ENCODE results near the gene FEM1C. TPM values are rescaled to one million over a fixed set of nuclear protein-coding genes. Genes with fewer than 3 reads are reported as not detected.

FEM1C gene
- total RNA-seq, 1 donor from 2014 or later = 11.1 TPM

DNA sequence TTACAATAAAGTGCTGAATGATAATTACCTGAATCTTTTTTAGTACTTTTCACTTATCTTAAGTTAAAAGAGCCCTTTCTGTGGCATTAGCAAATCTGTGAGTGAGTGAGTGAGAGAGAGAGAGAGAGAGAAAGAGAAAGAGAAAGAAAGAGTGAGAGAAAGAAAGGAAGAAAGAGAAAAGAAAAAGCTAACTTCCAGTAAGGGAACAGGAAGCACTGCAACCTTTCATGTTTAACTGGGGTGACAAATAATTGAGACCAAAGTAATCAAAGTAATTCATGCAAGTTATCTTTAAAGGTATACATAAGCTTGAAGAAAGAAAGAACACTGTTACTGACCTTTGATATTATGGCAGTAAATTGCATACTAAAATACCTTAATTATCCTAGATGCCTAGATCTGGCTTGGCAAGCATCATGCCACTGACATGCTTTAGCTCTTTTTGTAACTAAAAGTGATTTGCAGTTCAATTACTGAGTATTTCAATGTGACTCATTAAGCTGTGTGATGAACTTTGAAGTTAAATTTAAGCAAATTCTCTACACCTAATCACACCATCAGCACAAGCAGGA lies 21.7 kb downstream of the FEM1C start:
- peaks cover 0 to 7% of the 10 kb centered on the region in 2 donors for H3K4me1 ChIP-seq
- TF ChIP-seq, protein P1, sequence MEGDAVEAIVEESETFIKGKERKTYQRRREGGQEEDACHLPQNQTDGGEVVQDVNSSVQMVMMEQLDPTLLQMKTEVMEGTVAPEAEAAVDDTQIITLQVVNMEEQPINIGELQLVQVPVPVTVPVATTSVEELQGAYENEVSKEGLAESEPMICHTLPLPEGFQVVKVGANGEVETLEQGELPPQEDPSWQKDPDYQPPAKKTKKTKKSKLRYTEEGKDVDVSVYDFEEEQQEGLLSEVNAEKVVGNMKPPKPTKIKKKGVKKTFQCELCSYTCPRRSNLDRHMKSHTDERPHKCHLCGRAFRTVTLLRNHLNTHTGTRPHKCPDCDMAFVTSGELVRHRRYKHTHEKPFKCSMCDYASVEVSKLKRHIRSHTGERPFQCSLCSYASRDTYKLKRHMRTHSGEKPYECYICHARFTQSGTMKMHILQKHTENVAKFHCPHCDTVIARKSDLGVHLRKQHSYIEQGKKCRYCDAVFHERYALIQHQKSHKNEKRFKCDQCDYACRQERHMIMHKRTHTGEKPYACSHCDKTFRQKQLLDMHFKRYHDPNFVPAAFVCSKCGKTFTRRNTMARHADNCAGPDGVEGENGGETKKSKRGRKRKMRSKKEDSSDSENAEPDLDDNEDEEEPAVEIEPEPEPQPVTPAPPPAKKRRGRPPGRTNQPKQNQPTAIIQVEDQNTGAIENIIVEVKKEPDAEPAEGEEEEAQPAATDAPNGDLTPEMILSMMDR (IDR thresholded peaks at IDR 0.05) = no peak

DNA sequence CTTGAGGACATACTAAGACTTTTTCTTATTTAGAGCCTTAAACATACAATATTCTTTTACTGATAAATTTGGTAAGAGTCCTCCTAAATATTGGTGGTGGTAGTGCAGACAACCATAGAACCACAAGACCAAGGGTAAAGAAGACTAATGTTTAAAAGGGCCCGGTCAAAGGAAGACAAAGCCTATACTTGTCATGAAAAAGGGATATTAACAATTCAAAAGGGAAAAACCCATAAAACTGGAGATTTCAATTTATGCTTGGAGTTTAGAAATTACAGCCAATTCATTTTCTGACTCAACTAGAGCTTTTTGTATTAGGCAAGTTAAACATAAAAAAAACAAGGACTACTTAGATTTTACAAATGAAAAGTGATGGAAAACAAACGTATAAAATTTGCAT lies 24.4 kb downstream of the FEM1C start:
- H3K36me3 ChIP-seq = peaks cover 10 to 27% of the 10 kb centered on the region in 2 donors
- intact Hi-C loops (cut with DNase I) = no loop called here
- H3K27ac ChIP-seq = no peak overlapping the region
- H3K4me1 ChIP-seq = no peaks in the 10 kb centered on the region
- H3K4me3 ChIP-seq = no peak overlapping the region
- H3K27me3 ChIP-seq = no peaks in the 10 kb centered on the region
- no peak for DNase-seq (ENCODE audit: low spot score in 2 of 2)
- no peaks in the 10 kb centered on the region for H3K9me3 ChIP-seq
- TF ChIP-seq, protein P1 (IDR thresholded peaks at IDR 0.05) = no peak

More for the DNA sequence above, 21.7 kb downstream of the FEM1C start:
- Histone ChIP-seq H3K27me3 (no peaks in the 10 kb centered on the region), H3K4me3 (no peak overlapping the region), H3K36me3 (peaks cover 10 to 29% of the 10 kb centered on the region in 2 donors), H3K27ac (no peak overlapping the region), H3K9me3 (no peaks in the 10 kb centered on the region)
- no peak for DNase-seq (ENCODE audit: low spot score in 2 of 2)
- intact Hi-C loops (cut with DNase I) = no loop called here

DNA sequence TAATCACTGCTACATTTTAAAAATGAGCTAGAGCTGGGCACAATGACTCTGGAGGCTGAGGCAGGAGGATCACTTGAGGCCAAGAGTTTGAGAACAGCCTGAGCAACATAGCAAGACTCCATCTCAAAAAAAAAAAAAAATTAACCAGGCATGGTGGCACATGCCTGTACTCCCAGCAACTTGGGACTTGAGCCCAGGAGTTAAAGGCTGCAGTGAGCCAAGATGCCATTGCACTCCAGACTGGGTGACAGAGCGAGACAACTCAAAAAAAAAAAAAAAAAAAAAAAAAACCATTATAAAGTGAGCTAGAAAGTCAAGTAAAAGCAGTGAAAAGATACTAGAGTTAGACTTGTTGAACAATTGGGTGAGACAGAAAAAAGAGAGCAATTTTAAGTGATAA lies 28.2 kb downstream of the FEM1C start:
- intact Hi-C loops (cut with DNase I) = no loop called here
- TF ChIP-seq, protein P1 (IDR thresholded peaks at IDR 0.05) = no peak

DNA sequence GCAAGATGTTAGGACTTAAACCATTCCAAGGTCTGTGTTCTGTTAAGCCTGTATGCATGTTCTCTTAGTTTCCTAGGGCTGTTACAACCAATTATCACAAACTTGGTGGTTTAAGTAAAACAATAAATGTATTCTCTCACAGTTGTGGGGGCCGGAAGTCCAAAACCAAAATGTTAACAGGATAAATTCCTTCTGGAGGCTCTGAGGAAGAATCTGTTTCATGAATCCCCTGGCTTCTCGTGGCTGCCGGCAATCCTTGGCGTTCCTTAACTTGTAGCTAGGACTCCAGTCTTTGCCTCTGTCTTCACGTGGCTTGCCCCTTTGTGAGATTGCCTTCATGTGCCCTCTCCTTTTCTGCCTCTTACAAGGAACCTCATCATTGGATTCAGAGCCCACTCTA lies 30.4 kb downstream of the FEM1C start:
- no peak overlapping the region for H3K4me3 ChIP-seq
- H3K9me3 ChIP-seq = no peaks in the 10 kb centered on the region
- H3K4me1 ChIP-seq = no peaks in the 10 kb centered on the region
- H3K36me3 ChIP-seq = no peaks in the 10 kb centered on the region
- no peak for DNase-seq (ENCODE audit: low spot score in 2 of 2)
- intact Hi-C loops (cut with DNase I) = no loop called here
- TF ChIP-seq, protein P1 (IDR thresholded peaks at IDR 0.05) = no peak
- no peaks in the 10 kb centered on the region for H3K27me3 ChIP-seq
- no peak overlapping the region for H3K27ac ChIP-seq

More for the DNA sequence above, 28.2 kb downstream of the FEM1C start:
- no peaks in the 10 kb centered on the region for H3K4me1 ChIP-seq
- DNase-seq (ENCODE audit: low spot score in 2 of 2) = no peak
- H3K4me3 ChIP-seq = no peak overlapping the region
- H3K27ac ChIP-seq = no peak overlapping the region
- H3K9me3 ChIP-seq = no peaks in the 10 kb centered on the region
- no peaks in the 10 kb centered on the region for H3K36me3 ChIP-seq
- H3K27me3 ChIP-seq = no peaks in the 10 kb centered on the region

DNA sequence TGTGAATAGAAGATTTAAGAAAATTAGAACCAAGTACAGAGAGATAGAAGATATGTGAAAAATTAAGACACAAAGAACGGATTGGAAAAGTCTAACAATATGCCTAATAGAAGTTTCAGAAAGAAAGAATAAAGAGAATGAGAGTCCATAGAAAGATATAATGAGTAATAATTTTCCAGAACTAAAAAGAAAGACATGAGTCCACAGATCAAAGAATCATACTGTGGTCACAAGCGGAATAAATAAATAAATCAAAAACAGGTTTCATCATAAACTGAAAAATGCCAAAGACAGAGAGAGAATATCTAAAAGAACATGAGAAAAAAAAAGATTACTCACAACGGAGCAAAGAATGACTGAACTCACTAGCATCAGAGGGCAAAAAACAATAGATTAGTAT lies 32.9 kb downstream of the FEM1C start:
- intact Hi-C loops (cut with DNase I) = no loop called here
- no peak overlapping the region for H3K4me3 ChIP-seq
- no peaks in the 10 kb centered on the region for H3K27me3 ChIP-seq
- no peak overlapping the region for H3K27ac ChIP-seq
- no peaks in the 10 kb centered on the region for H3K4me1 ChIP-seq
- H3K36me3 ChIP-seq = no peaks in the 10 kb centered on the region
- DNase-seq (ENCODE audit: low spot score in 2 of 2) = no peak
- TF ChIP-seq, protein P1 (IDR thresholded peaks at IDR 0.05) = no peak
- H3K9me3 ChIP-seq = no peaks in the 10 kb centered on the region

Data from ascending aorta (tissue), 2 donors.